HG02623 (cell line): Measurements from ENCODE around the gene GCGR.

Source experiments
- ATAC-seq: cut with Tn5 transposase; IDR thresholded peaks from one replicate; pipeline ENCODE4 v1.9.1; 2021; ENCODE audit warnings: moderate library complexity; ENCODE audit not compliant: unreplicated experiment

GCGR gene

GRCh38 chr17:81811705-81812570, 8.0 kb downstream of the GCGR start:
- no peak for ATAC-seq

GRCh38 chr17:81812571-81813370, 8.8 kb downstream of the GCGR start:
- no peak for ATAC-seq

- no peak for ATAC-seq
Observed at GRCh38 chr17:81813371-81813684, 9.4 kb downstream of the GCGR start.

GRCh38 chr17:81813861-81814683, 10.1 kb downstream of the GCGR start:
- no peak for ATAC-seq

GRCh38 chr17:81814748-81815645, 11.0 kb downstream of the GCGR start:
- no peak for ATAC-seq

- ATAC-seq, result no peak
Observed at GRCh38 chr17:81815646-81815986, 11.7 kb downstream of the GCGR start.

GRCh38 chr17:81817758-81818147, 13.8 kb downstream of the GCGR start:
- ATAC-seq, result no peak

GRCh38 chr17:81819708-81820107, 15.8 kb downstream of the GCGR start:
- ATAC-seq, result no peak

- ATAC-seq, result no peak
Observed at GRCh38 chr17:81821147-81821546, 17.2 kb downstream of the GCGR start.

GRCh38 chr17:81821603-81822311, 17.8 kb downstream of the GCGR start:
- no peak for ATAC-seq

- ATAC-seq, result no peak
Observed at GRCh38 chr17:81822312-81822637, 18.3 kb downstream of the GCGR start.

- ATAC-seq, result no peak
Observed at GRCh38 chr17:81822996-81823819, 19.3 kb downstream of the GCGR start.

- ATAC-seq, result no peak
Observed at GRCh38 chr17:81823820-81824550, 20.0 kb downstream of the GCGR start.

- ATAC-seq, result no peak
Observed at GRCh38 chr17:81824595-81824994, 20.6 kb downstream of the GCGR start.

- no peak for ATAC-seq
Observed at GRCh38 chr17:81825841-81826466, 22.0 kb downstream of the GCGR start.

- no peak for ATAC-seq
Observed at GRCh38 chr17:81828656-81829055, 24.7 kb downstream of the GCGR start.

- ATAC-seq, result no peak
Observed at GRCh38 chr17:81829858-81830257, 25.9 kb downstream of the GCGR start.

GRCh38 chr17:81831563-81831956, 27.6 kb downstream of the GCGR start:
- no peak for ATAC-seq
